GM23248 (cell line): ENCODE data around the gene SYNPO2.

ENCODE experiments used
- EZH2 ChIP-seq: fragments of 200-600 bp; sonication (generic); IDR thresholded peaks from 2 replicates; pipeline ENCODE4 v1.6.1; 2018; ENCODE audit warnings: antibody characterized with exemption, mild to moderate bottlenecking; ENCODE audit not compliant: insufficient read depth, poor library complexity, severe bottlenecking
- EZH2phosphoT487 ChIP-seq: fragments of 200-600 bp; sonication (generic); IDR thresholded peaks from 2 replicates; pipeline ENCODE4 v1.6.1; 2018; ENCODE audit warnings: antibody characterized with exemption, moderate library complexity, mild to moderate bottlenecking, low read depth; ENCODE audit not compliant: insufficient read depth

DNA sequence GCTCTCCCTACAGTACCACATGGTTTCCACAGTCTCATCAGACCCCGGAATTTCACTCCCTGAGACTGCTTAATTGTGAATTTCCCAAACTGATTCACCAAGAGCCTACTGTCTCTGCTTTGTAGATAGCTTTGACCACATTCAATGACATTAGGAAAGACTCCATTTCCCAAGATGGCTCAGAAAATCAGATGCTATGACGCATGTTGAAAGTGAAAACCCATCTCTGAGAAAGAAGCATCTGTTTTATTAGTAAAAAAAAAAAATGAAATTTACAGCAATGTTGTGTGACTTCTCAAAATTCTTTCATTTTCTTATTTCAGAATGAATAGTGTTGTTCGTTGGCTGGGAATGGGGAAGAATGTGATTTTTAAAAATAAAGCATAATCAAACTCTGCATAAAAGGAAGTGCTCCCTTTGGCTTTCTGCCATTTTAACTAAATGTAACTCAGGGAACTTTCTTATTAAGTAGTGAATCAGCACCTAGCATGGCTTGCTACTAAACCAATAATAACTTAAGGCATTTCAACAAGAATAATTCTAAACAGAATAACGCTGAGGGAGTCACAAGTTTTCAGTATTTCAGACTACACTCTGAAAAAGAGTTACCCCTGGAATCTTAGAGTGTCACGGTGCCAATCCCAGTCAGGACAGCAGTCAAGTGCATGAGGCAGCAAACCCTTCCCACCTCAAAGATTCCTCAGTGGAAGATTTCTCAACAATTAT, 149.6 kb downstream of the SYNPO2 start:
- TF ChIP-seq EZH2, result no peak
- no peak for TF ChIP-seq EZH2phosphoT487
